ENCODE data around the gene CYSRT1.

Gene CYSRT1

GRCh38 chr9:137218212-137218753 lies 6.7 kb upstream of the CYSRT1 start:
- no peak for TF ChIP-seq CTCF (IDR thresholded peaks at IDR 0.05; ENCODE audit: low read depth, low read length, missing control alignments)
- no peak for DNase-seq (ENCODE audit: low read depth)
- no peak overlapping the region for H3K4me3 ChIP-seq (ENCODE audit: low read depth, low read length)

GRCh38 chr9:137218754-137219271 lies 6.2 kb upstream of the CYSRT1 start:
- H3K4me3 ChIP-seq (ENCODE audit: low read depth, low read length): no peak overlapping the region
- no peak for DNase-seq (ENCODE audit: low read depth)
- TF ChIP-seq CTCF (IDR thresholded peaks at IDR 0.05; ENCODE audit: low read depth, low read length, missing control alignments): no peak

- no peak overlapping the region for H3K4me3 ChIP-seq (ENCODE audit: low read depth, low read length)
- no peak for DNase-seq (ENCODE audit: low read depth)
- TF ChIP-seq CTCF (IDR thresholded peaks at IDR 0.05; ENCODE audit: low read depth, low read length, missing control alignments): no peak
Measured at GRCh38 chr9:137219757-137220316, 5.1 kb upstream of the CYSRT1 start.

GRCh38 chr9:137220317-137221094 lies 4.5 kb upstream of the CYSRT1 start:
- no peak for TF ChIP-seq CTCF (IDR thresholded peaks at IDR 0.05; ENCODE audit: low read depth, low read length, missing control alignments)
- no peak overlapping the region for H3K4me3 ChIP-seq (ENCODE audit: low read depth, low read length)
- no peak for DNase-seq (ENCODE audit: low read depth)

- DNase-seq (ENCODE audit: low read depth): no peak
- no peak overlapping the region for H3K4me3 ChIP-seq (ENCODE audit: low read depth, low read length)
- no peak for TF ChIP-seq CTCF (IDR thresholded peaks at IDR 0.05; ENCODE audit: low read depth, low read length, missing control alignments)
Measured at GRCh38 chr9:137221095-137221505, 3.9 kb upstream of the CYSRT1 start.

- peak overlapping the region; percentile 61 for H3K4me3 ChIP-seq (ENCODE audit: low read depth, low read length)
- DNase-seq (ENCODE audit: low read depth): no peak
- TF ChIP-seq CTCF (IDR thresholded peaks at IDR 0.05; ENCODE audit: low read depth, low read length, missing control alignments): no peak
Measured at GRCh38 chr9:137221506-137222111, 3.4 kb upstream of the CYSRT1 start.
